ENCODE data around the gene REXO5.
A peak's percentile ranks its signal among the peaks of the same experiment; 100 is the strongest.

Gene REXO5

GRCh38 chr16:20789130-20789529, 17.2 kb upstream of the REXO5 start:
- no peak for DNase-seq
- Mint-ChIP-seq H3K4me1 (peaks cover 5% of the 10 kb centered on the region), H3K9me3 (no peaks in the 10 kb centered on the region), H3K27ac (no peak overlapping the region), H3K36me3 (ENCODE audit: low read depth) (no peaks in the 10 kb centered on the region), H3K4me3 (no peak overlapping the region), H3K27me3 (ENCODE audit: low read depth, poor library complexity) (no peaks in the 10 kb centered on the region)
- TF ChIP-seq, protein P1, sequence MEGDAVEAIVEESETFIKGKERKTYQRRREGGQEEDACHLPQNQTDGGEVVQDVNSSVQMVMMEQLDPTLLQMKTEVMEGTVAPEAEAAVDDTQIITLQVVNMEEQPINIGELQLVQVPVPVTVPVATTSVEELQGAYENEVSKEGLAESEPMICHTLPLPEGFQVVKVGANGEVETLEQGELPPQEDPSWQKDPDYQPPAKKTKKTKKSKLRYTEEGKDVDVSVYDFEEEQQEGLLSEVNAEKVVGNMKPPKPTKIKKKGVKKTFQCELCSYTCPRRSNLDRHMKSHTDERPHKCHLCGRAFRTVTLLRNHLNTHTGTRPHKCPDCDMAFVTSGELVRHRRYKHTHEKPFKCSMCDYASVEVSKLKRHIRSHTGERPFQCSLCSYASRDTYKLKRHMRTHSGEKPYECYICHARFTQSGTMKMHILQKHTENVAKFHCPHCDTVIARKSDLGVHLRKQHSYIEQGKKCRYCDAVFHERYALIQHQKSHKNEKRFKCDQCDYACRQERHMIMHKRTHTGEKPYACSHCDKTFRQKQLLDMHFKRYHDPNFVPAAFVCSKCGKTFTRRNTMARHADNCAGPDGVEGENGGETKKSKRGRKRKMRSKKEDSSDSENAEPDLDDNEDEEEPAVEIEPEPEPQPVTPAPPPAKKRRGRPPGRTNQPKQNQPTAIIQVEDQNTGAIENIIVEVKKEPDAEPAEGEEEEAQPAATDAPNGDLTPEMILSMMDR (IDR thresholded peaks at IDR 0.05), result no peak

DNA sequence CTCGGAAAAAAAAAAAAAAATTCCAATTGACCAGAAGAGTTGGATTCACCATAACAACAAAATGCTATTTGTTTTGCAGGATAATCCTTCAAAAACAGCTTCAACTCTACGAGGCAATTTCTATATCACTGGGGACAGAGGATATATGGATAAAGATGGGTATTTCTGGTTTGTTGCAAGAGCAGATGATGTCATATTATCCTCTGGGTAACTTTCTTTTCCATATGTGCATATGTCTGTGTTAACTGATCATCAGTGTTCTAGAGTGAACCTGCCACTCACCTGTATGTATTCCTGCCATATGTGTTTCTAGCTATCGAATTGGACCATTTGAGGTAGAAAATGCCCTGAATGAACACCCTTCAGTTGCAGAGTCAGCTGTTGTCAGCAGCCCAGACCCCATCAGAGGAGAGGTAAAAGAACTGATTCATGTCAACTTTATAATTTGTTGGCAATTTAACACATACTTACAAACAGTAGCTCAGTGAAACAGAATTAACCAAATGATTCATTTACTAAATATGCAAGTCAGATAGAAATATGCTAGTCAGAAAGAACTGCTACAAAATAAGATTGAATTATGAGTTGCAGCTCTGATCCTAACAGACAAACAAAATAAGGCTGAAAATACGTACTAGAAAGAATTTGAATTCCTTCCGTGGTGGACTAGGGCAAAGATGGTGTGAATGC, 14.3 kb upstream of the REXO5 start:
- peaks cover 5% of the 10 kb centered on the region for H3K36me3 Mint-ChIP-seq (ENCODE audit: low read depth)
- no peak overlapping the region for H3K27ac Mint-ChIP-seq
- DNase-seq, result no peak
- TF ChIP-seq, protein P1 (IDR thresholded peaks at IDR 0.05), result no peak
- H3K9me3 Mint-ChIP-seq, result no peaks in the 10 kb centered on the region
- no peak overlapping the region for H3K4me3 Mint-ChIP-seq
- H3K27me3 Mint-ChIP-seq (ENCODE audit: low read depth, poor library complexity), result no peaks in the 10 kb centered on the region
- no peaks in the 10 kb centered on the region for H3K4me1 Mint-ChIP-seq

- no peak for DNase-seq
- Mint-ChIP-seq H3K36me3 (ENCODE audit: low read depth) (peaks cover 30% of the 10 kb centered on the region), H3K27me3 (ENCODE audit: low read depth, poor library complexity) (no peaks in the 10 kb centered on the region), H3K9me3 (no peaks in the 10 kb centered on the region), H3K4me1 (peaks cover 2% of the 10 kb centered on the region), H3K4me3 (no peak overlapping the region), H3K27ac (no peak overlapping the region)
- TF ChIP-seq, protein P1 (IDR thresholded peaks at IDR 0.05), result no peak
Observed at GRCh38 chr16:20798364-20798763, 8.0 kb upstream of the REXO5 start.

- H3K27ac Mint-ChIP-seq, result no peak overlapping the region
- no peaks in the 10 kb centered on the region for H3K9me3 Mint-ChIP-seq
- DNase-seq, result no peak
Observed at GRCh38 chr16:20799599-20799998, 6.7 kb upstream of the REXO5 start.

DNA sequence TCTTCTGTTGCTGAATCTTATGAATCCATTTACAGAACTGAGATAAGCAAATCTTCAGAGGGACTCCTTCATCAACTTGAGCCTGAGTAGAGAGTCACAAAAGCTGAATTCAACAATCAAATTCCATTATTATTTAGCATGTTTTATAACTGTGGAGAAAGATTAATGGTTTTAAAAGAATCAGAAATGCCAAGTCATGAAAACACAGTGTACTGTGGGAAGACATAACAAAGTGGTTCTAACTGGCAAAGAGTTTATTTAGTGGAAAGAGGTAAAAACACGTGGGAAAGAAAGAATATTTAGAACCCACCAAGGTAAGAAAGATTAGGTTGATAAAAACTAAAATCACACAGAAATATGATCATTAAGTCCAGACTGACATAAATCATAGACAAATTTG, 5.0 kb upstream of the REXO5 start:
- Mint-ChIP-seq H3K9me3 (no peaks in the 10 kb centered on the region), H3K4me1 (peaks cover 24% of the 10 kb centered on the region), H3K36me3 (ENCODE audit: low read depth) (peaks cover 30% of the 10 kb centered on the region), H3K4me3 (no peak overlapping the region), H3K27ac (no peak overlapping the region), H3K27me3 (ENCODE audit: low read depth, poor library complexity) (no peaks in the 10 kb centered on the region)
- TF ChIP-seq, protein P1 (IDR thresholded peaks at IDR 0.05), result no peak
- DNase-seq, result no peak

More at GRCh38 chr16:20799599-20799998, 6.7 kb upstream of the REXO5 start:
- H3K4me3 Mint-ChIP-seq, result no peak overlapping the region
- TF ChIP-seq, protein P1 (IDR thresholded peaks at IDR 0.05), result peak; percentile 41
- peaks cover 30% of the 10 kb centered on the region for H3K36me3 Mint-ChIP-seq (ENCODE audit: low read depth)
- H3K27me3 Mint-ChIP-seq (ENCODE audit: low read depth, poor library complexity), result no peaks in the 10 kb centered on the region
- peaks cover 13% of the 10 kb centered on the region for H3K4me1 Mint-ChIP-seq

GRCh38 chr16:20803192-20803560, 3.2 kb upstream of the REXO5 start:
- peaks cover 3% of the 10 kb centered on the region for H3K27me3 Mint-ChIP-seq (ENCODE audit: low read depth, poor library complexity)
- no peak for DNase-seq
- H3K36me3 Mint-ChIP-seq (ENCODE audit: low read depth), result peaks cover 20% of the 10 kb centered on the region
- H3K27ac Mint-ChIP-seq, result peak overlapping the region; percentile 20
- H3K9me3 Mint-ChIP-seq, result no peaks in the 10 kb centered on the region
- H3K4me1 Mint-ChIP-seq, result peaks cover 35% of the 10 kb centered on the region
- no peak overlapping the region for H3K4me3 Mint-ChIP-seq
- TF ChIP-seq, protein P1 (IDR thresholded peaks at IDR 0.05), result no peak

All from nephron progenitor cell (in vitro differentiated cells).